HG02852 (cell line): ENCODE measurements around the gene LRRC57.

Source experiments
- ATAC-seq: cut with Tn5 transposase; IDR thresholded peaks from one replicate; pipeline ENCODE4 v1.9.1; 2021; ENCODE audit warnings: mild to moderate bottlenecking, moderate library complexity; ENCODE audit not compliant: unreplicated experiment

Gene LRRC57

DNA sequence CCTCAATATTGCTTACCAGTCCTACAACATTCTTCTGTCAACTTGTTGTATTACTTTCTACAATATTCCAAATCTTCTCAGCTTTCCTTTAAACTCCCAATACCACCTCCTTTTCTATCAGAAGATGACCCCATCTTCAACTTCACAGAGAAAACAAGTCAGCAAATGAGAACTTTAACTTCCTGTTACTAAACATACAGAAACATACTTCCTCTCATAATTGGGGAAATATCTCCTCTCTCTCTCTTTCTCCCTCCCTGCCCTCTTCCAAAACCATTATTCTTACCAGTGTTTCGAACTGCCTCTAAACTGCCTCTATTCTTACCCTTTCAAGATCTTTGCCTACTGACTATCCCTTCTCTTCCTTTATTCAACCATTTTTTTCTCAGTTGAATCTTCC, 54.9 kb downstream of the LRRC57 start:
- no peak for ATAC-seq

DNA sequence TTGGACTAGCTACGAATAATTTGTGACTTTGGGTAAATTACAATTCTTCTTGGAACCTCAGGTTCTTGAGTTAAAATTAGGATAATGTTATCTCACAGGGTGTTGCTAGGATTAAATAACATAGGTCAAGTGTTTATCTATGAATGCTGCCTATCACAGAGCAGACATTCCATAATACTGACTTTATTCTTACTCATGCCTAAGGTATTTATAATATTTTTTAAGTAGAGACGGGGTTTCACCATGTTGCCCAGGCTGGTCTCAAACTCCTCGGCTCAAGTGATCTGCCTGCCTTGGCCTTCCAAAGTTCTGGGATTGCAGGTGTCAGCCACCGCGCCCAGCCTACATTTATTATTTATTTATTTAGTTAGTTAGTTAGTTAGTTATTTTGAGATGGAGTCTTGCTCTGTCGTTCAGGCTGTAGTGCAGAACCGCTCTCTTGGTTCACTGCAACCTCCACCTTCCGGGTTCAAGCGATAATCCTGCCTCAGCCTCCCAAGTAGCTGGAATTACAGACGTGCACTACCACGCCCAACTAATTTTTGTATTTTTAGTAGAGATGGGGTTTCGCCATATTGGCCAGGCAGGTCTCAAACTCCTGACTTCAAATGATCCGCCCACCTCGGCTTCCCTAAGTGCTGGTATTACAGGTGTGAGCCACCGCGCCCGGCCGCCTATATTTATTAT, 56.9 kb downstream of the LRRC57 start:
- no peak for ATAC-seq

DNA sequence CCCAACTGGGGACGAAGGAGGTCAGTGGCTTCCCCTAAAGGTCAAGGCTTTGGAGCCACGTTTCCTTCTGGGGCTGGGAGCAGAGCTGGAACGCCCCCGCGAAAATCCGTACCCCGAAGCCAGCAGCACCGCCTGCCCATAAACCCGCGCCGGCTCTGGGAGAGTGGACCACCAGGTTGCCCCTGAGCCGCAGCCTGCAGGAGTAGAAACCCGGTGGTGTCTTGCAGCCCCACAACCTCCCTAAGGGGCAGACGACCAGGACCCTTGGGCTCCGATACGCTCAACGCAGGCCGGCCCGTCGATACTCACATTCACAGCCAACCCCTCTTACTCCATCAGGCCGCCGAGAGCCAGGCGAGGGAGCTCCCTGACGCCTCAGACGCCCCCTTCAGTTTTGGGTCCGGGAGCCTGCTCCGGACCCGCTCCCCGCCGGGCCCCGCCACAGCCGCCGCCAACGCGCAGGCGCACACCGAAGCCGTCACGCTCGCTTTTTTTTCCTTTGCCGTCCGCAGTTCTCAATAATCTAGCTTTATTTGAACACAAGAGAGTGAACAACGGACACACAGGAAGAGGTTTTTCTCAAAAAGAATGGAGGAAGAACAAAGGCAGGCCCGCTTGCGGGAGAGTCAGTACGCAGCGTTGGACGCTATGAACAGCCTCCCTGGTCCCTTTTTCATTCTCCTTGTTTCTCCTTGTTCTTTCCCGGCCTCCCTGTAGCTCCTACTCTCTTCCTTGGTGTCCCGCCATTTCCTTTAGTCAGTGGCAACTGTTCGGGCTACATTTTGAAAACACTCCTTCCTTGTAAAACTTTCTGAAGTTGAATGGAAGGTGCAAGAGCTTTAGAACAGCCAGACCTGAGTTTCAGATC, 57.7 kb downstream of the LRRC57 start, which contains the start of gene ZNF106:
Gene ZNF106 (minus strand): TSS at position 471 of the 868 bp plus-strand sequence. CDS start 18,852 bp downstream, outside the sequence.
- peak; percentile 45 for ATAC-seq

DNA sequence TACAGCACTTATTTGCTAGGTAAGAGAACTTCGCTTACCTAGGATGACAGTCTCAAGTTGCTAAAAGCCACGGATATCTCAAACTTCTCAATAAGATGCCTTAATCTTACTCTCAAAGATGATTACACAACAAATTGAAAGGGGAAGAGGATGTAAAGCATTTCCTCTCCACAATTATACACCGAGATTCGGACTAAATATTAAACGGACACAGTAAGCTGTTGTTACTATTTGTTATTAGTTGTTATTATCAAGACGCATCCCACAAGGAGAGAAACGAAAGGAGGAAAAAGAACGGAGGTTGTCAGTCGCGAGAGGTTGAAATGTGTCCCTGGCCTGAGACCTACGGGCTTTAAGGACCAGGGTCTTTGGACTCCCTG, 58.3 kb downstream of the LRRC57 start:
- no peak for ATAC-seq
